Fibroblast of pulmonary artery (primary cell): ENCODE measurements around the gene IL1RL1.

Experiments
- DNase-seq: peaks from one replicate; pipeline ENCODE4 v3.0.0-alpha.2; 2010; ENCODE audit warnings: low read depth
- H3K4me3 ChIP-seq: replicated peaks from 2 replicates; pipeline ENCODE4 v1.5.1; 2011; ENCODE audit warnings: low read depth, mild to moderate bottlenecking, control low read depth, low read length, moderate library complexity
- TF ChIP-seq, protein P1 (sequence below): IDR thresholded peaks from 2 replicates; pipeline ENCODE4 v1.5.1; 2011; ENCODE audit warnings: mild to moderate bottlenecking, control low read depth, low read length, inconsistent platforms; ENCODE audit errors: missing control alignments

Gene IL1RL1

DNA sequence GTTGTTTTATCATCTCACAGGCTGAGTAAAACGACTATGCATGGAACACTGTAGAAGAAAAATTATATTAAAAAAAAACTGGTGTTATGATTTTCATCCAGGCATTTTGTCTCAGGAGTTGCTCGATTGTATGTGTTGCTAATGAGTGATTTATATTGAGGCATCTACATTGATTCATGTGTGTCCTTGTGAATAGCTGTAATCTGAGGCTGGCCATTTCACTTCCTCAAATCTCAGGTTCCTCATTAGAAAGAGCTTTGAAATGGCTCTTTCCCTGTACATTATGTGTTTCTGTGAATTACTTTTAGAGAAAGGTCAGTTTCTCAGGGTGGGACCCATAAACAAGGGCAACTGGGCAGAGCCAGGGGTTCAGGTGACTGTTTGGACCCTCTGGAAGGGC lies 46.6 kb downstream of the IL1RL1 start:
- TF ChIP-seq, protein P1, sequence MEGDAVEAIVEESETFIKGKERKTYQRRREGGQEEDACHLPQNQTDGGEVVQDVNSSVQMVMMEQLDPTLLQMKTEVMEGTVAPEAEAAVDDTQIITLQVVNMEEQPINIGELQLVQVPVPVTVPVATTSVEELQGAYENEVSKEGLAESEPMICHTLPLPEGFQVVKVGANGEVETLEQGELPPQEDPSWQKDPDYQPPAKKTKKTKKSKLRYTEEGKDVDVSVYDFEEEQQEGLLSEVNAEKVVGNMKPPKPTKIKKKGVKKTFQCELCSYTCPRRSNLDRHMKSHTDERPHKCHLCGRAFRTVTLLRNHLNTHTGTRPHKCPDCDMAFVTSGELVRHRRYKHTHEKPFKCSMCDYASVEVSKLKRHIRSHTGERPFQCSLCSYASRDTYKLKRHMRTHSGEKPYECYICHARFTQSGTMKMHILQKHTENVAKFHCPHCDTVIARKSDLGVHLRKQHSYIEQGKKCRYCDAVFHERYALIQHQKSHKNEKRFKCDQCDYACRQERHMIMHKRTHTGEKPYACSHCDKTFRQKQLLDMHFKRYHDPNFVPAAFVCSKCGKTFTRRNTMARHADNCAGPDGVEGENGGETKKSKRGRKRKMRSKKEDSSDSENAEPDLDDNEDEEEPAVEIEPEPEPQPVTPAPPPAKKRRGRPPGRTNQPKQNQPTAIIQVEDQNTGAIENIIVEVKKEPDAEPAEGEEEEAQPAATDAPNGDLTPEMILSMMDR: no peak
- peak overlapping the region; percentile 4 for H3K4me3 ChIP-seq
- no peak for DNase-seq

DNA sequence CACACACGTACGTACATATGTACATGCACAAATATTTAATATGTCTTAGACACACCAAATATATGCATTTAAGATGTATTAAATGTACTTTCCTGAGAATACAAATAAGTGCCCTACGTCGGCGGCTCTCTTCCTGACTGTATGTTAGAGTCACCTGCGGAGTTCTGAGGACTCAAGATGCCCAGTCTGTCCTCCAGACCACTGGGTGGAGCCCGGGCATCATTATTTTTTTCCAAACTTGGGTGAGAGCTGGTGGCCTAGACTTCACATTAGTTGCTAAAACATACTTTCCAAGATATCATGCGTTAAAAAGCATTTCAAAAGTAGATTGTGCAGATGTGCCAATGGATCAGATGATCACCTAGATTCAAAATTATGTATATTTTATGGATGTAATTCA lies 47.1 kb downstream of the IL1RL1 start:
- TF ChIP-seq, protein P1: no peak
- no peak for DNase-seq
- H3K4me3 ChIP-seq: no peak overlapping the region

DNA sequence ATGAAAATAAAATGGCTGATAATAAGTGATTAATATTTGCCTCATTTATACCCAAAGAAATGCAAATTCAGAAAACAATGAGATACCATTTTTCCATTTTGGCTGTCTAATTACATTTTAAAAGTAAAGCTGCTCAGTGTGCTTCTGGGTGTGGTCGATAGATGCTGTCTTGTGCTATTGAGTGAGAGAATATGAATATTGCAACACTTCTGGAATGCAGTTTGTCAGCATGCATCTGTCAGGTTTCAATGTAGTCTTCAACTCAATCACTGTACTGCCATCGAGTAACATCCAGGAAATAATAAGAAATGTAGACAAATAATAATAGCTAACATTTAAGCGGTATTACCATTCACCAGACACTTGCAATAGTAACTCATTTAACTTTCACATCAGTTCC lies 48.2 kb downstream of the IL1RL1 start:
- DNase-seq: no peak
- TF ChIP-seq, protein P1: no peak
- H3K4me3 ChIP-seq: no peak overlapping the region

DNA sequence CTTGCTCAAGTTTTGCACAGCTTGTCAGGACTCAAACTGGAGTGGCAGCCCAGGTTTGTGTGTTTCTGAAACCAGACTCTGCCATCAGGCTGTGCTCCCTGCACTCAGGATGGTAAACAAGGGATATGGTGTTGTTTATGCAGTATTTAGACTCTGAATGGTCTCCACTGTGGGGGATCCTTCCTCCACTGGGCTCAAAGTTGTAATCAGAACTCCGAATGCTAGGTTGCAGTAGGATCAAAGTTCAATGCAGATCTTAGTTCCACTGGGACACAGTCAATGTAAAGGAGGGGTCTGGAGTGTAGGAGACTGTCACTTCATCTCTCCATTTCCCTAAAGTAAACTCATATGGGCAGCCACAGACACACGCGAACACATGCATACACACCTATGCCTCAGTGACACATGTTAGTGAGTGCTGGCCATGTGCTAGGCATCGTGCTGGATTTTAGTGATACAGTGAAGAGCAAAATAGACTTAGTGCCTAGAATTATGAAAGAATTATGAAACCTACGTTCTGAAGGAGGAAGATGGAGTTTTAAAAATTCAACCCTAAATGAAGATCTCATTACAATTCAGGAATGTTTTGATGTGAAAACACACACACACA lies 50.4 kb downstream of the IL1RL1 start:
- H3K4me3 ChIP-seq: no peak overlapping the region
- TF ChIP-seq, protein P1: no peak
- no peak for DNase-seq

DNA sequence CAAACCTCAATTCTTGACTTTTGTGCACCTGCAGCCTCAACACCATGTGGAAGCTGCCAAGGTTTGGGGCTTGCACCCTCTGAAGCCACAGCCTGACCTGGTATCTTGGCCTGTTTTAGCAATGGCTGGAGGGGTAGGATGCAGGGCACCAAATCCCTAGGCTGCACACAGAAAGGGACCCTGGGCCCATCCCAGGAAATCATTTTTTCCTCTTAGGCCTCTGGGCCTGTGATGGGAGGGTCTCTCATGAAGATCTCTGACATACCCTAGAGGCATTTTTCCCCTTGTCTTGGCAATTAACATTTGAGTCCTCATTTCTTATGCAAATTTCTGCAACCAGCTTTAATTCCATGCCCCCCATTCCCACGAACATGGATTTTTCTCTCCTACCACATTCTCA lies 54.4 kb downstream of the IL1RL1 start:
- no peak for DNase-seq
- TF ChIP-seq, protein P1: no peak
- no peak overlapping the region for H3K4me3 ChIP-seq

DNA sequence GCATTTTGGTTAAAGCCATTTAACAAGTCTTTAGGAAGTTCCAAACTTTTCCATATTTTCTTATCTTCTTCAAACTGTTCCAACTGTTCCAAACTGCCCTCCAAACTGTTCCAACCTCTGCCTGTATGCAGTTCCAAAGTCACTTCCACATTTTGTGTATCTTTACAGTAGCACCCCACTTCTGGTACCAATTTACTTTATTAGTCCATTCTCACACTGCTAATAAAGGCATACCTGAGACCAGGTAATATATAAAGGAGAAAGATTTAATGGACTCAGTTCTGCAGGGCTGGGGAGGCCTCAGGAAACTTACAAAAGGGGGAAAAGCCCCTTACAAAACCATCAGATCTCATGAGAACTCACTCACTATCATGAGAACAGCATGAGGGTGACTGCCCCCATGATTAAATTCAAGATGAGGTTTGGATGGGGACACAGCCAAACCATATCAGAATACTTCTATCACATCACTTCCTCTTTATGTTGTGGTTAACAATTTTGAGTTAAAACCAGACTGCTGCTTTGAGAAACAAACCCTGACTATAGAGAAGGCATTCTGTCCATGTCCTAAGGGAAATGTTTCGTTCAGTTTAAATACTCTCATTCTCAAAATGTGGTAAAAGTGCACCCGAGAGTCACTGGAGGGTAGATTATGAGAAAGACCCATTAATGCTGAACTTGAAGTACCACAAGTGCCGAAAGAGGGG lies 55.2 kb downstream of the IL1RL1 start:
- DNase-seq: no peak
- TF ChIP-seq, protein P1: no peak
- H3K4me3 ChIP-seq: no peak overlapping the region
